ENCODE data around the gene GLP1R.

Gene GLP1R

GRCh38 chr6:39051399-39052122 lies 3.0 kb downstream of the GLP1R start:
- DNase-seq (ENCODE audit: insufficient read length, low spot score): no peak
- no peak for FAIRE-seq
- TF ChIP-seq PAX5 (IDR thresholded peaks at IDR 0.05; ENCODE audit: insufficient read depth, low read length, severe bottlenecking) (no peak), POLR2AphosphoS5 (IDR thresholded peaks at IDR 0.05; ENCODE audit: low read depth, low read length) (no peak), POLR2A (IDR thresholded peaks at IDR 0.05; ENCODE audit: low read depth, low read length) (no peak), SPI1 (IDR thresholded peaks at IDR 0.05; ENCODE audit: low read depth, low read length) (no peak), TAF1 (IDR thresholded peaks at IDR 0.05; ENCODE audit: low read depth, low read length) (no peak), POU2F2 (IDR thresholded peaks at IDR 0.05; ENCODE audit: low read depth, low read length) (no peak)

DNA sequence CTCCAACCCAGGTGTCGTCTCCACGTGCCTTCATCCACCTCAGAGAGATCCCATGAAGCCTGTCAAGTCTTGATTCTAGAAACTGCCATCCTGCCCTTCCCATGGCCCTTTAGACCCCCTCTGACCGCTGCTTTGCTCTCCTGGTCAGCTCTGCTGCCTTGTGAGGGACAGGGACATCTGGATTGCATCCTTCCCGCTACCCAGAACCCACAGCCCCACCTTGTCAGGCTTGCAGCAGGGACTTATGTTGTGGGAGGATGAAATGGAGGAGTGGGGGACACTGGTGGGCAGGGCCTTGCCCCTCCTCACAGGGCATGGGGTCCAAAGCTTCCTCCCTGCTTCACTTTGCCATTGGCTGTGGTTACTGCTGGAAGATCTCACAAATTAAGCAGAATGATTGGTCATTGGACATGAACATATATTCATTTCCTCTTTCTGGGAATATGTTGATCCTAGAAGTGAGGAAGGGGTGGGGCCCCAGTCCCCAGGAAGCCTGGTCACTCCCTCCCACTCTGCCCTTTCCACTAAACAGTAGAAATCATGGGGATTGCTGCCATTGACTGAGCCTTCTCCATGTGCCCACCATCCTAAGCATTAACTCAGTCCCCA lies 4.5 kb downstream of the GLP1R start:
- FAIRE-seq: no peak
- DNase-seq (ENCODE audit: insufficient read length, low spot score): no peak

DNA sequence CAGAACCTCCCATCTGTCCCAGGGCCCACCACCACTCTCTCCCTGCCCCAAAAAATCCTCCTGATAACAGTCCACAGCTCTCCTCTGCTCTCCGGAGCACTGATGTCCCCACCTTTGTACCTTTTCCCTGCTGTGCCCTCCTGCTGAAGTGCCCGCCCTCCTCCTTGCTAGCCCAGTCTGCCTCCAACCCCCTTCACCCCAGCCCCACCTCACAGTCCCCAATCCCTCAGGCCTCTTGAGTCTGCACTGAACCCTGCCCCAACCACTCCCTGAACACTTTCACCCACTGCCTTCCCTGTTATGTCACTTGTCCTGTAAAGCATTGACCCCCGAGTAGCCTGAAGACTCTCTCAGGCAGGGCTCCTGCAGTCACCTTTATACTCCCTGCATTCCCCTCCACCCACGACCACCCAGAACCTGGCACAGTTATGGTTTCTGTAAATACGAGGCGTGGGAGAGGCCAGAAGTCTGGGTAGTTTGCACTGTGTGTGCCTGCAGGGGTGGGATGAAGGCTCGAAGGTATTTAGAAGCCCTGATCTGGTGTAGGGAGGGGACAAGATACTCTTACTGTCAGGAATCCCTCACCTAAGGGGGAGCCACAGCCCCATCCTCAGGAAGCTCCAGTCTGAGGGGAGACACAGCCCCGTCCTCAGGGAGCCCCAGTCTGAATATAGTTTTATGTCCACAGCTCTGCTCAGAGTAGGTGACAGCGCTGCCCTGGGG lies 5.4 kb downstream of the GLP1R start:
- TF ChIP-seq TAF1 (IDR thresholded peaks at IDR 0.05; ENCODE audit: low read depth, low read length) (no peak), PAX5 (IDR thresholded peaks at IDR 0.05; ENCODE audit: insufficient read depth, low read length, severe bottlenecking) (no peak), SPI1 (IDR thresholded peaks at IDR 0.05; ENCODE audit: low read depth, low read length) (no peak), POLR2A (IDR thresholded peaks at IDR 0.05; ENCODE audit: low read depth, low read length) (no peak), POLR2AphosphoS5 (IDR thresholded peaks at IDR 0.05; ENCODE audit: low read depth, low read length) (no peak), POU2F2 (IDR thresholded peaks at IDR 0.05; ENCODE audit: low read depth, low read length) (no peak)

More for the DNA sequence above, 4.5 kb downstream of the GLP1R start:
- TF ChIP-seq TAF1 (IDR thresholded peaks at IDR 0.05; ENCODE audit: low read depth, low read length) (no peak), POU2F2 (IDR thresholded peaks at IDR 0.05; ENCODE audit: low read depth, low read length) (no peak), POLR2A (IDR thresholded peaks at IDR 0.05; ENCODE audit: low read depth, low read length) (no peak), SPI1 (IDR thresholded peaks at IDR 0.05; ENCODE audit: low read depth, low read length) (no peak), PAX5 (IDR thresholded peaks at IDR 0.05; ENCODE audit: insufficient read depth, low read length, severe bottlenecking) (no peak), POLR2AphosphoS5 (IDR thresholded peaks at IDR 0.05; ENCODE audit: low read depth, low read length) (no peak)

DNA sequence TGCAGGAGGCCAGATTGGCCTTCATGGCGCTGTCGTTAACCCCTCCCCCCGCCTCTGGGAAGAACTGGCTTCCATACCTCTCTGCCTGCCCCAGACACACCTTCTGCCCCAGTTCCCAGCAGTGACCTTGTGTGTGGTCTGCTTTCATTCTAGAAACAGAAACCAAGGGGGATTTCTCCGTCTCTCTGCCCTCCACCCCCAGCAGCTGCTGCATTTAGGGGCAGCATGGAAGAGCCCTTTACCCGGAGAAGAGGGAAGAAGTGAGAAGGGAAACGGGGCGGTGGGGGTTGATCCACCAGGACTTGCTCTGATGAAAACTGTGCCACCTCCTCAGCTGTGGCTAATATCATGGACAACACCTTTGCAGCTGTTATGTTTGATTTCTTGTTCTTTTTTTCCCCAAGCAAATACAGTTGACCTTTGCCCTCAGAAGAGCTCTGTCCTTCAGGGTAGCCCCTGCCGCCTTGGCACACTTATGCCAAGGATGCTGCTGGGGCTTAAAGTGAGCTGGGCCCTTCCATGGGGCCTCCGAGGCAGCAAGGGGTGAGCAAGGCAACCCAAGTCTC lies 6.1 kb downstream of the GLP1R start:
- TF ChIP-seq POU2F2 (IDR thresholded peaks at IDR 0.05; ENCODE audit: low read depth, low read length): no peak
- TF ChIP-seq POLR2AphosphoS5 (IDR thresholded peaks at IDR 0.05; ENCODE audit: low read depth, low read length): no peak
- TF ChIP-seq PAX5 (IDR thresholded peaks at IDR 0.05; ENCODE audit: insufficient read depth, low read length, severe bottlenecking): no peak
- TF ChIP-seq POLR2A (IDR thresholded peaks at IDR 0.05; ENCODE audit: low read depth, low read length): no peak
- DNase-seq (ENCODE audit: insufficient read length, low spot score) (no peak), FAIRE-seq (no peak)

More for the DNA sequence above, 5.4 kb downstream of the GLP1R start:
- DNase-seq (ENCODE audit: insufficient read length, low spot score) (no peak), FAIRE-seq (no peak)

- DNase-seq (ENCODE audit: insufficient read length, low spot score): no peak
- FAIRE-seq: no peak
- TF ChIP-seq POLR2AphosphoS5 (IDR thresholded peaks at IDR 0.05; ENCODE audit: low read depth, low read length) (no peak), PAX5 (IDR thresholded peaks at IDR 0.05; ENCODE audit: insufficient read depth, low read length, severe bottlenecking) (no peak), POLR2A (IDR thresholded peaks at IDR 0.05; ENCODE audit: low read depth, low read length) (no peak), SPI1 (IDR thresholded peaks at IDR 0.05; ENCODE audit: low read depth, low read length) (no peak), POU2F2 (IDR thresholded peaks at IDR 0.05; ENCODE audit: low read depth, low read length) (no peak), TAF1 (IDR thresholded peaks at IDR 0.05; ENCODE audit: low read depth, low read length) (no peak)
These were observed 7.1 kb downstream of the GLP1R start for GRCh38 chr6:39055661-39056060.

DNA sequence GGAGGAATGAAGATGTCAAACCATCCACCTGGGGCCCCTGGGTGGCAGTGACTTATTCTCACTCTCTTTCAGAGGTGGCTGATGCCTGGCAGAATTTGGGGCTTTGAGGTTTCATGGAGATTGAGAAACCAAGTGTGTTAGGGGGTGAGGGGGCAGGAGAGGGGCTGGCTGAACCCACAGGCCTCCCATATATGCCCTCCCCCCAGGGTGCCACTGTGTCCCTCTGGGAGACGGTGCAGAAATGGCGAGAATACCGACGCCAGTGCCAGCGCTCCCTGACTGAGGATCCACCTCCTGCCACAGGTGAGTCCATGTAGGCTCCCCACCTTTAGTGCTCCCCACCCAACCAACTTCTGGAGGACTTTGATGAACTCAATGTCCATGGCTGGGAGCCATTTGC lies 7.6 kb downstream of the GLP1R start:
- TF ChIP-seq SPI1 (IDR thresholded peaks at IDR 0.05; ENCODE audit: low read depth, low read length) (no peak), POLR2AphosphoS5 (IDR thresholded peaks at IDR 0.05; ENCODE audit: low read depth, low read length) (no peak)
- FAIRE-seq: no peak
- no peak for DNase-seq (ENCODE audit: insufficient read length, low spot score)

GRCh38 chr6:39056681-39057080 lies 8.1 kb downstream of the GLP1R start:
- DNase-seq (ENCODE audit: insufficient read length, low spot score) (no peak), FAIRE-seq (no peak)
- TF ChIP-seq TAF1 (IDR thresholded peaks at IDR 0.05; ENCODE audit: low read depth, low read length) (no peak), POLR2A (IDR thresholded peaks at IDR 0.05; ENCODE audit: low read depth, low read length) (no peak), SPI1 (IDR thresholded peaks at IDR 0.05; ENCODE audit: low read depth, low read length) (no peak), PAX5 (IDR thresholded peaks at IDR 0.05; ENCODE audit: insufficient read depth, low read length, severe bottlenecking) (no peak), POU2F2 (IDR thresholded peaks at IDR 0.05; ENCODE audit: low read depth, low read length) (no peak), POLR2AphosphoS5 (IDR thresholded peaks at IDR 0.05; ENCODE audit: low read depth, low read length) (no peak)

- FAIRE-seq: no peak
- TF ChIP-seq POLR2AphosphoS5 (IDR thresholded peaks at IDR 0.05; ENCODE audit: low read depth, low read length): no peak
- TF ChIP-seq SPI1 (IDR thresholded peaks at IDR 0.05; ENCODE audit: low read depth, low read length): no peak
- TF ChIP-seq POLR2A (IDR thresholded peaks at IDR 0.05; ENCODE audit: low read depth, low read length): no peak
- TF ChIP-seq PAX5 (IDR thresholded peaks at IDR 0.05; ENCODE audit: insufficient read depth, low read length, severe bottlenecking): no peak
- no peak for TF ChIP-seq POU2F2 (IDR thresholded peaks at IDR 0.05; ENCODE audit: low read depth, low read length)
- TF ChIP-seq TAF1 (IDR thresholded peaks at IDR 0.05; ENCODE audit: low read depth, low read length): no peak
These were observed 8.9 kb downstream of the GLP1R start for GRCh38 chr6:39057251-39058155.

More at GRCh38 chr6:39057251-39058155, 8.9 kb downstream of the GLP1R start:
- no peak for DNase-seq (ENCODE audit: insufficient read length, low spot score)

Data from GM12891 (cell line).